ENCODE results near the gene LRFN2. TPM values are rescaled to one million over a fixed set of nuclear protein-coding genes. Genes with fewer than 3 reads are reported as not detected.

LRFN2 gene
- total and polyA plus RNA-seq, 2 experiments from 2014 or later = 0.29 to 2.5 TPM

GRCh38 chr6:40517654-40518053 lies 69.5 kb downstream of the LRFN2 start (continued):
- TF ChIP-seq, protein P1, sequence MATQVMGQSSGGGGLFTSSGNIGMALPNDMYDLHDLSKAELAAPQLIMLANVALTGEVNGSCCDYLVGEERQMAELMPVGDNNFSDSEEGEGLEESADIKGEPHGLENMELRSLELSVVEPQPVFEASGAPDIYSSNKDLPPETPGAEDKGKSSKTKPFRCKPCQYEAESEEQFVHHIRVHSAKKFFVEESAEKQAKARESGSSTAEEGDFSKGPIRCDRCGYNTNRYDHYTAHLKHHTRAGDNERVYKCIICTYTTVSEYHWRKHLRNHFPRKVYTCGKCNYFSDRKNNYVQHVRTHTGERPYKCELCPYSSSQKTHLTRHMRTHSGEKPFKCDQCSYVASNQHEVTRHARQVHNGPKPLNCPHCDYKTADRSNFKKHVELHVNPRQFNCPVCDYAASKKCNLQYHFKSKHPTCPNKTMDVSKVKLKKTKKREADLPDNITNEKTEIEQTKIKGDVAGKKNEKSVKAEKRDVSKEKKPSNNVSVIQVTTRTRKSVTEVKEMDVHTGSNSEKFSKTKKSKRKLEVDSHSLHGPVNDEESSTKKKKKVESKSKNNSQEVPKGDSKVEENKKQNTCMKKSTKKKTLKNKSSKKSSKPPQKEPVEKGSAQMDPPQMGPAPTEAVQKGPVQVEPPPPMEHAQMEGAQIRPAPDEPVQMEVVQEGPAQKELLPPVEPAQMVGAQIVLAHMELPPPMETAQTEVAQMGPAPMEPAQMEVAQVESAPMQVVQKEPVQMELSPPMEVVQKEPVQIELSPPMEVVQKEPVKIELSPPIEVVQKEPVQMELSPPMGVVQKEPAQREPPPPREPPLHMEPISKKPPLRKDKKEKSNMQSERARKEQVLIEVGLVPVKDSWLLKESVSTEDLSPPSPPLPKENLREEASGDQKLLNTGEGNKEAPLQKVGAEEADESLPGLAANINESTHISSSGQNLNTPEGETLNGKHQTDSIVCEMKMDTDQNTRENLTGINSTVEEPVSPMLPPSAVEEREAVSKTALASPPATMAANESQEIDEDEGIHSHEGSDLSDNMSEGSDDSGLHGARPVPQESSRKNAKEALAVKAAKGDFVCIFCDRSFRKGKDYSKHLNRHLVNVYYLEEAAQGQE (IDR thresholded peaks at IDR 0.05; ENCODE audit: unreplicated experiment) = no peak
- TF ChIP-seq, protein P2, sequence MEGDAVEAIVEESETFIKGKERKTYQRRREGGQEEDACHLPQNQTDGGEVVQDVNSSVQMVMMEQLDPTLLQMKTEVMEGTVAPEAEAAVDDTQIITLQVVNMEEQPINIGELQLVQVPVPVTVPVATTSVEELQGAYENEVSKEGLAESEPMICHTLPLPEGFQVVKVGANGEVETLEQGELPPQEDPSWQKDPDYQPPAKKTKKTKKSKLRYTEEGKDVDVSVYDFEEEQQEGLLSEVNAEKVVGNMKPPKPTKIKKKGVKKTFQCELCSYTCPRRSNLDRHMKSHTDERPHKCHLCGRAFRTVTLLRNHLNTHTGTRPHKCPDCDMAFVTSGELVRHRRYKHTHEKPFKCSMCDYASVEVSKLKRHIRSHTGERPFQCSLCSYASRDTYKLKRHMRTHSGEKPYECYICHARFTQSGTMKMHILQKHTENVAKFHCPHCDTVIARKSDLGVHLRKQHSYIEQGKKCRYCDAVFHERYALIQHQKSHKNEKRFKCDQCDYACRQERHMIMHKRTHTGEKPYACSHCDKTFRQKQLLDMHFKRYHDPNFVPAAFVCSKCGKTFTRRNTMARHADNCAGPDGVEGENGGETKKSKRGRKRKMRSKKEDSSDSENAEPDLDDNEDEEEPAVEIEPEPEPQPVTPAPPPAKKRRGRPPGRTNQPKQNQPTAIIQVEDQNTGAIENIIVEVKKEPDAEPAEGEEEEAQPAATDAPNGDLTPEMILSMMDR (conservative IDR thresholded peaks at IDR 0.05; ENCODE audit: low read depth in 2 of 2) = no peak
- TF ChIP-seq STAT1 (IDR thresholded peaks at IDR 0.05; ENCODE audit: unreplicated experiment) = no peak
- TF ChIP-seq CREB1 (CRISPR knock-in tag; IDR thresholded peaks at IDR 0.05; ENCODE audit: low read depth) = no peak
- TF ChIP-seq EZH2 (IDR thresholded peaks at IDR 0.05; ENCODE audit: low read depth, unreplicated experiment) = no peak
- no peak for TF ChIP-seq EZH2phosphoT487 (IDR thresholded peaks at IDR 0.05; ENCODE audit: unreplicated experiment)
- TF ChIP-seq ZNF114 (CRISPR knock-in tag; IDR thresholded peaks at IDR 0.05) = no peak
- TF ChIP-seq, protein P3, sequence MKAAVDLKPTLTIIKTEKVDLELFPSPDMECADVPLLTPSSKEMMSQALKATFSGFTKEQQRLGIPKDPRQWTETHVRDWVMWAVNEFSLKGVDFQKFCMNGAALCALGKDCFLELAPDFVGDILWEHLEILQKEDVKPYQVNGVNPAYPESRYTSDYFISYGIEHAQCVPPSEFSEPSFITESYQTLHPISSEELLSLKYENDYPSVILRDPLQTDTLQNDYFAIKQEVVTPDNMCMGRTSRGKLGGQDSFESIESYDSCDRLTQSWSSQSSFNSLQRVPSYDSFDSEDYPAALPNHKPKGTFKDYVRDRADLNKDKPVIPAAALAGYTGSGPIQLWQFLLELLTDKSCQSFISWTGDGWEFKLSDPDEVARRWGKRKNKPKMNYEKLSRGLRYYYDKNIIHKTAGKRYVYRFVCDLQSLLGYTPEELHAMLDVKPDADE (IDR thresholded peaks at IDR 0.05) = no peak
- no peak for TF ChIP-seq ZNF331 (CRISPR knock-in tag; IDR thresholded peaks at IDR 0.05; ENCODE audit: low read depth)
- no peak for TF ChIP-seq NANOG (IDR thresholded peaks at IDR 0.05; ENCODE audit: borderline replicate concordance)
- TF ChIP-seq POLR2AphosphoS5 (IDR thresholded peaks at IDR 0.05; ENCODE audit: low read depth) = no peak
- TF ChIP-seq JUNB (IDR thresholded peaks at IDR 0.05; ENCODE audit: unreplicated experiment) = no peak

DNA sequence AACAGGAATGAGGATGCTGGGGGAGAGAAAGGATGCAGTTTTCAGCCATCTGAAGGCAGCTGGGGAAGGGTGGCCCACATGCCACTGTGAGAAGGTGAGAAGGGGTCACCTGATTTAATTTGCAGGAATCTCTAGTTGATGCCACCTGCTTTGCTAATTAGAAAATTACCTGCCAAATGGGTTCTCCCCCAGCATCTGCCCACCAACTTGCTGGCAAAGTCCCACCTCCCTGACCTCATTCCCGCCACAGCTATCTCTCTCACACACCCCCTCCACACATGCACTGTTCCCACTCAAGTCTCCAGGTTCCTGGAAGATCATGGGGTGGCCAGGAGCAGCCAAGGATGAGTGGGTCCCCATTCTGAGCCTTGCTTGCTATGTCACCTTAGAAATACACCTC lies 70.7 kb downstream of the LRFN2 start:
- Histone ChIP-seq H3K27ac (ENCODE audit: low read depth) (no peak overlapping the region), H3K4me3 (no peak overlapping the region), H3K27me3 (ENCODE audit: insufficient read depth) (no peaks in the 10 kb centered on the region), H3F3A (replicated peaks; ENCODE audit: low read depth) (no peaks in the 10 kb centered on the region), H3K4me1 (ENCODE audit: insufficient read depth) (peaks cover 10% of the 10 kb centered on the region), H4K20me1 (replicated peaks; ENCODE audit: insufficient read depth) (no peaks in the 10 kb centered on the region), H3K79me2 (replicated peaks; ENCODE audit: insufficient read depth) (no peaks in the 10 kb centered on the region), H3K36me3 (ENCODE audit: insufficient read depth) (no peaks in the 10 kb centered on the region), H3K9me2 (ENCODE audit: insufficient read depth) (no peaks in the 10 kb centered on the region), H2AFZ (no peak overlapping the region), H3K4me2 (no peak overlapping the region)
- no peak for DNase-seq (ENCODE audit: low spot score)
- H3K4me3 Mint-ChIP-seq = no peak overlapping the region
- peaks cover 7% of the 10 kb centered on the region for H3K27me3 Mint-ChIP-seq (ENCODE audit: insufficient read depth, low read depth, poor library complexity)
- H3K9me3 Mint-ChIP-seq = no peaks in the 10 kb centered on the region; the same call in 2 of the 3 replicates
- no peak for ATAC-seq
- H3K36me3 Mint-ChIP-seq (ENCODE audit: low read depth) = no peaks in the 10 kb centered on the region
- peaks cover 16% of the 10 kb centered on the region for H3K4me1 Mint-ChIP-seq
- H3K27ac Mint-ChIP-seq = peak overlapping the region; percentile 60
- no peak for TF ChIP-seq POLR2AphosphoS5 (IDR thresholded peaks at IDR 0.05; ENCODE audit: low read depth)
- no peak for TF ChIP-seq ZNF462 (CRISPR knock-in tag; IDR thresholded peaks at IDR 0.05)
- TF ChIP-seq JUNB (IDR thresholded peaks at IDR 0.05; ENCODE audit: unreplicated experiment) = no peak
- no peak for TF ChIP-seq EZH2phosphoT487 (IDR thresholded peaks at IDR 0.05; ENCODE audit: unreplicated experiment)

Data from GM23338 (cell line).